Suprapubic skin (tissue), 4 donors: ENCODE data around the gene ATP6V0A4. TPM values are rescaled to one million over a fixed set of nuclear protein-coding genes. Genes with fewer than 3 reads are reported as not detected.

Experiments
- DNase-seq, 2 donors: peaks; one replicate each; pipeline ENCODE4 v3.0.0-alpha.2; 2019; ENCODE audit warnings: low spot score in 2 of 2
- H3K27ac ChIP-seq: fragments of 200-600 bp; sonication (generic); one replicate; pipeline ENCODE4 v1.5.1; 2019
- H3K27me3 ChIP-seq: fragments of 200-600 bp; sonication (generic); one replicate; pipeline ENCODE4 v1.5.1; 2019
- H3K36me3 ChIP-seq: fragments of 200-600 bp; sonication (generic); one replicate; pipeline ENCODE4 v1.5.1; 2019
- H3K4me1 ChIP-seq: fragments of 200-600 bp; sonication (generic); one replicate; pipeline ENCODE4 v1.5.1; 2019
- H3K4me3 ChIP-seq: fragments of 200-600 bp; sonication (generic); one replicate; pipeline ENCODE4 v1.5.1; 2019; ENCODE audit warnings: mild to moderate bottlenecking
- H3K9me3 ChIP-seq: fragments of 200-600 bp; sonication (generic); one replicate; pipeline ENCODE4 v1.5.1; 2019
- CTCF ChIP-seq, 2 donors: fragments of 200-600 bp in 1 of 2; fragments of 450-650 bp in 1 of 2; sonication (generic) in 1 of 2; IDR thresholded peaks; one replicate each; pipeline ENCODE4 v1.5.1; 2016 to 2019; ENCODE audit warnings: antibody characterized with exemption in 2 of 2, mild to moderate bottlenecking in 1 of 2, moderate library complexity in 1 of 2
- EP300 ChIP-seq: sonication (generic); formaldehyde crosslinking; IDR thresholded peaks from one replicate; pipeline ENCODE4 v1.6.1; 2017; ENCODE audit warnings: antibody characterized with exemption
- POLR2A ChIP-seq, 2 donors: fragments of 450-650 bp; IDR thresholded peaks; one replicate each; pipeline ENCODE4 v1.6.1; 2017; ENCODE audit warnings: antibody characterized with exemption in 2 of 2, mild to moderate bottlenecking in 2 of 2, moderate library complexity in 2 of 2
- POLR2AphosphoS5 ChIP-seq, 3 donors: sonication (generic); formaldehyde crosslinking; IDR thresholded peaks; one replicate each; pipeline ENCODE4 v1.6.1; 2017; ENCODE audit warnings: antibody characterized with exemption in 3 of 3
- WGBS: methylation state at CpG from one replicate; pipeline ENCODE4 v1.1.5; 2018; 5-methylcytosine and 5-hydroxymethylcytosine counted together
- total RNA-seq, 4 donors: library from RNA; depleted of rRNA; stranded (reverse); fragments of >200 nt; gene quantifications; one replicate each; pipeline ENCODE4 v1.1.0, GENCODE V29; 2016

Gene ATP6V0A4
- total RNA-seq, 4 donors from 2014 or later, result 16.6 to 37.2 (median 28.4) TPM

GRCh38 chr7:138750901-138751464 is 47.0 kb downstream of the ATP6V0A4 start:
- Histone ChIP-seq H3K27me3 (no peaks in the 10 kb centered on the region), H3K4me1 (peaks cover 9% of the 10 kb centered on the region), H3K4me3 (no peak overlapping the region), H3K36me3 (no peaks in the 10 kb centered on the region), H3K27ac (no peak overlapping the region), H3K9me3 (no peaks in the 10 kb centered on the region)
- no peak for DNase-seq
- WGBS, result 69% methylated on average over 18 of the region's 18 CpGs
- TF ChIP-seq POLR2AphosphoS5 (IDR thresholded peaks at IDR 0.05) (no peak), POLR2A (IDR thresholded peaks at IDR 0.05) (no peak), CTCF (IDR thresholded peaks at IDR 0.05) (no peak), EP300 (no peak)

GRCh38 chr7:138750473-138750872 is 47.5 kb downstream of the ATP6V0A4 start:
- Histone ChIP-seq H3K36me3 (no peaks in the 10 kb centered on the region), H3K4me1 (peaks cover 7% of the 10 kb centered on the region), H3K9me3 (no peaks in the 10 kb centered on the region), H3K27ac (no peak overlapping the region), H3K4me3 (no peak overlapping the region), H3K27me3 (no peaks in the 10 kb centered on the region)
- DNase-seq, result no peak
- WGBS, result 96% methylated on average over 15 of the region's 15 CpGs
- no peak for TF ChIP-seq POLR2AphosphoS5 (IDR thresholded peaks at IDR 0.05)
- no peak for TF ChIP-seq CTCF (IDR thresholded peaks at IDR 0.05)
- no peak for TF ChIP-seq EP300
- no peak for TF ChIP-seq POLR2A (IDR thresholded peaks at IDR 0.05)

GRCh38 chr7:138749960-138750359 is 48.0 kb downstream of the ATP6V0A4 start:
- no peaks in the 10 kb centered on the region for H3K27me3 ChIP-seq
- DNase-seq, result no peak
- peaks cover 2% of the 10 kb centered on the region for H3K4me1 ChIP-seq
- H3K36me3 ChIP-seq, result no peaks in the 10 kb centered on the region
- 74% methylated on average over 3 of the region's 3 CpGs for WGBS
- H3K4me3 ChIP-seq, result no peak overlapping the region
- H3K27ac ChIP-seq, result no peak overlapping the region
- TF ChIP-seq POLR2A (IDR thresholded peaks at IDR 0.05) (no peak), EP300 (no peak), CTCF (IDR thresholded peaks at IDR 0.05) (no peak), POLR2AphosphoS5 (IDR thresholded peaks at IDR 0.05) (no peak)
- no peaks in the 10 kb centered on the region for H3K9me3 ChIP-seq

GRCh38 chr7:138748666-138749065 is 49.3 kb downstream of the ATP6V0A4 start:
- TF ChIP-seq POLR2AphosphoS5 (IDR thresholded peaks at IDR 0.05) (no peak), POLR2A (IDR thresholded peaks at IDR 0.05) (no peak), CTCF (IDR thresholded peaks at IDR 0.05) (no peak), EP300 (no peak)
- 85% methylated on average over 6 of the region's 6 CpGs for WGBS

GRCh38 chr7:138746073-138746472 is 51.9 kb downstream of the ATP6V0A4 start:
- TF ChIP-seq POLR2AphosphoS5 (IDR thresholded peaks at IDR 0.05) (no peak), CTCF (IDR thresholded peaks at IDR 0.05) (no peak), EP300 (no peak), POLR2A (IDR thresholded peaks at IDR 0.05) (no peak)
- 83% methylated on average over 4 of the region's 4 CpGs for WGBS
- no peak overlapping the region for H3K27ac ChIP-seq

More at GRCh38 chr7:138748666-138749065, 49.3 kb downstream of the ATP6V0A4 start:
- H3K9me3 ChIP-seq, result no peaks in the 10 kb centered on the region
- no peak overlapping the region for H3K27ac ChIP-seq
- no peak for DNase-seq
- H3K36me3 ChIP-seq, result no peaks in the 10 kb centered on the region
- H3K27me3 ChIP-seq, result no peaks in the 10 kb centered on the region
- no peak overlapping the region for H3K4me3 ChIP-seq
- H3K4me1 ChIP-seq, result no peaks in the 10 kb centered on the region

More at GRCh38 chr7:138746073-138746472, 51.9 kb downstream of the ATP6V0A4 start:
- Histone ChIP-seq H3K9me3 (no peaks in the 10 kb centered on the region), H3K27me3 (no peaks in the 10 kb centered on the region), H3K4me1 (no peaks in the 10 kb centered on the region), H3K4me3 (no peak overlapping the region), H3K36me3 (no peaks in the 10 kb centered on the region)
- DNase-seq, result no peak
